Brain microvascular endothelial cell (primary cell): ENCODE measurements around the gene BRD2.

Experiments used
- DNase-seq: peaks from one replicate; pipeline ENCODE4 v3.0.0-alpha.2; 2020
- H3K27ac ChIP-seq: fragments of 250-450 bp; sonication (Bioruptor Pico); 2 replicates; pipeline ENCODE4 v1.5.1; 2020; ENCODE audit warnings: mild to moderate bottlenecking, moderate library complexity
- H3K27me3 ChIP-seq: fragments of 250-450 bp; sonication (Bioruptor Pico); replicated peaks from 2 replicates; pipeline ENCODE4 v1.5.1; 2020; ENCODE audit warnings: mild to moderate bottlenecking
- H3K36me3 ChIP-seq: fragments of 250-450 bp; sonication (Bioruptor Pico); replicated peaks from 2 replicates; pipeline ENCODE4 v1.5.1; 2020; ENCODE audit warnings: mild to moderate bottlenecking
- H3K4me3 ChIP-seq: 2 replicates; pipeline ENCODE4 v1.5.1; 2011; ENCODE audit warnings: low read depth, mild to moderate bottlenecking, control low read depth, low read length, moderate library complexity
- in situ Hi-C: cut with HindIII; loops from 2 replicates; pipeline ENCODE4 v1.10.0; 2017; ENCODE audit warnings: low sequenced_read_pairs, low pct_ligation_motif_present
- TF ChIP-seq, protein P1 (sequence below): IDR thresholded peaks from 2 replicates; pipeline ENCODE4 v1.5.1; 2011; ENCODE audit warnings: low read depth, mild to moderate bottlenecking, moderate library complexity, low read length, control low read depth, inconsistent platforms; ENCODE audit errors: missing control alignments

Gene BRD2

DNA sequence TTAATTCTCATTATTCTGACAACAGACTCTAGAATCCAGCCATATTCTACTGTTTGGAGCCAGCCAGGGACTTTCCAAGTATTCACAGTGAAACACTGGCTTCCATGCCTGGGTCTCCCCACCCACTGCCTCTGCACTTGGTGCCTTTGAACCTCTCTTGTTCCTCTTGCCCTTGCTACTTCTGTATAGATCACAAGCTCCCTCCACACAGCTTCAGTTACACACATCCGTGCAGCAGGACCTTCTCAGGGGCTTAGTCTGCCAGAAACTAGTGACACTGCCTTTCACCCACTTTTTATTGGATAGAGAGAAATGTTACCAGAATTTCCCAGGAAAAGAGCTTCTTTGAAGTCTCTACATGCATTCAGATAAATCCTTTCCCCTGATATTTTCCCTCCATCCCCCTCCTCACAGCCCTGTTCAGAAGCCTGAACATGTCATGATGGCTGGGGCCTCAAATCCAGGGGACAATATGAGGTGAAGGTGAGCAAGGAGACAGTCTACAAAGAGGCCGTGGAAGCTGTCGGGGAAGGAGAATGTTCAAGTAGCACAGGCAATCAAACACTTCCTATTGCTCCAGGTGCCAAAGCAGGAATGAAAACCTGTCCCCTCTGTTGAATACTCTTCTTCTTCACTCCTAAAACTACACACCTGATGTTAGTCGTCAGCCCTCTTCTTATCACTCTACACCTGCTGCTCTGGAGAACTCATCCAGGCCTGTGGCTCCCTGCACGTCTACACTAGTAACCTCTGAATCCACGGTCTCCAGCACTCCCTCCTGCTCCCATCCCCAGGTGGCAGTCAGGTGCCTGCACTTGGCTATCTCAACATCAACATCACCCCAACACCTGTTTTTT, 61.2 kb downstream of the BRD2 start:
- H3K4me3 ChIP-seq: no peak overlapping the region
- DNase-seq: peak; percentile 6

DNA sequence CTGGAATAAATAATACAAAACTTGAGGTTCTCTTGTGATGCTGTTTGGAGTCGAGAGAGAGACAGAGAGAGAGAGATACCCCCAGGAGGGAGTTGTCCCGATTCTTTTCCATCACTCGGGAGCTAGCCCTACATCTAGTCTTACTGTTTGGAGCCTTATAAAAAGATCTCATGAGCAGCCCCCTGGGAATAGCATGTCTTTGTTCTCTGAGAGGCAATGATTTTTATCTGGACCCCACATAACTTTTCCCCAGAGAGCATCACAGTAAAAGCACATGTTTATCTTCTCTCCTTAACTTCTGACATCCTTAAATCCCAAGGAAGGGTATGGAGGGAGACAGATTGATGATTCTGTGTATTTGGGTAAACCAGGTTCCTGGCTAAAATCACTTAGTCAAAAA, 61.9 kb downstream of the BRD2 start:
- Histone ChIP-seq H3K36me3 (no peaks in the 10 kb centered on the region), H3K4me3 (no peak overlapping the region), H3K27me3 (peaks cover 19% of the 10 kb centered on the region), H3K27ac (no peak overlapping the region)
- TF ChIP-seq, protein P1, sequence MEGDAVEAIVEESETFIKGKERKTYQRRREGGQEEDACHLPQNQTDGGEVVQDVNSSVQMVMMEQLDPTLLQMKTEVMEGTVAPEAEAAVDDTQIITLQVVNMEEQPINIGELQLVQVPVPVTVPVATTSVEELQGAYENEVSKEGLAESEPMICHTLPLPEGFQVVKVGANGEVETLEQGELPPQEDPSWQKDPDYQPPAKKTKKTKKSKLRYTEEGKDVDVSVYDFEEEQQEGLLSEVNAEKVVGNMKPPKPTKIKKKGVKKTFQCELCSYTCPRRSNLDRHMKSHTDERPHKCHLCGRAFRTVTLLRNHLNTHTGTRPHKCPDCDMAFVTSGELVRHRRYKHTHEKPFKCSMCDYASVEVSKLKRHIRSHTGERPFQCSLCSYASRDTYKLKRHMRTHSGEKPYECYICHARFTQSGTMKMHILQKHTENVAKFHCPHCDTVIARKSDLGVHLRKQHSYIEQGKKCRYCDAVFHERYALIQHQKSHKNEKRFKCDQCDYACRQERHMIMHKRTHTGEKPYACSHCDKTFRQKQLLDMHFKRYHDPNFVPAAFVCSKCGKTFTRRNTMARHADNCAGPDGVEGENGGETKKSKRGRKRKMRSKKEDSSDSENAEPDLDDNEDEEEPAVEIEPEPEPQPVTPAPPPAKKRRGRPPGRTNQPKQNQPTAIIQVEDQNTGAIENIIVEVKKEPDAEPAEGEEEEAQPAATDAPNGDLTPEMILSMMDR: no peak
- in situ Hi-C loops: no loop called here
- no peak for DNase-seq

More for the DNA sequence above, 61.2 kb downstream of the BRD2 start:
- in situ Hi-C loops: no loop called here
- no peak overlapping the region for H3K27ac ChIP-seq
- H3K36me3 ChIP-seq: no peaks in the 10 kb centered on the region
- TF ChIP-seq, protein P1: no peak
- peaks cover 19% of the 10 kb centered on the region for H3K27me3 ChIP-seq
